Measurements from ENCODE around the gene RTRAF.

- no peak for TF ChIP-seq POLR2A (IDR thresholded peaks at IDR 0.05)
- no peak for TF ChIP-seq CTCF (IDR thresholded peaks at IDR 0.05)
- no peak for TF ChIP-seq EP300 (IDR thresholded peaks at IDR 0.05)
Measured at GRCh38 chr14:51978681-51979085, 10.7 kb upstream of the RTRAF start.

All from ovary (tissue), 3 donors.